ENCODE measurements around the gene PRICKLE1. TPM values are rescaled to one million over a fixed set of nuclear protein-coding genes. Genes with fewer than 3 reads are reported as not detected.

The PRICKLE1 gene
- total and polyA plus RNA-seq, 2 of the 13 experiments (the other 11 are each of a cell fraction or from before 2014, with no cell fraction given): not detected

- H3K9me3 ChIP-seq (ENCODE audit: low read length): no peaks in the 10 kb centered on the region
- H3K27me3 ChIP-seq (ENCODE audit: control insufficient read depth in 1 of 2, insufficient read depth in 2 of 2, low read length in 2 of 2): peaks cover 0 to 13% of the 10 kb centered on the region in 2 experiments; a peak in 2 of 5 replicates
- ATAC-seq (no peak), FAIRE-seq (no peak), DNase-seq (ENCODE audit: low spot score) (no peak)
- WGBS (ENCODE audit: low lambda C conversion rate): 0% methylated on average over 5 of the region's 5 CpGs
- no peak overlapping the region for H2AFZ ChIP-seq (ENCODE audit: low read length)
- in situ Hi-C loops (cut with HindIII; ENCODE audit: extremely low pct_ligation_motif_present, low pct_unique_long_range_greater_than_20kb) (no loop called here), intact Hi-C loops (cut with micrococcal nuclease; ENCODE audit: unreplicated experiment) (no loop called here)
- H3K9ac ChIP-seq (ENCODE audit: insufficient read depth, low read depth, low read length): no peak overlapping the region
- no peak overlapping the region for H3K4me2 ChIP-seq (ENCODE audit: low read depth, low read length)
- no TSS peak for BruUV-seq (replicated peaks)
- no peak overlapping the region for H3K4me3 ChIP-seq (replicated peaks in 1 of 3; ENCODE audit: insufficient read depth in 1 of 3, low read depth in 2 of 3, low read length in 3 of 3)
- ChIA-PET CTCF (ENCODE audit: low intra/inter-chr PET ratio, low total read pairs) (no interaction called here), POLR2A (no interaction called here)
- TF ChIP-seq SRF (IDR thresholded peaks at IDR 0.05; ENCODE audit: low read depth, low read length): no peak
- no peak for TF ChIP-seq HDAC1 (CRISPR knock-in tag; IDR thresholded peaks at IDR 0.05)
- no peak for TF ChIP-seq SOX13 (IDR thresholded peaks at IDR 0.05)
- TF ChIP-seq SOX13 (CRISPR knock-in tag; conservative IDR thresholded peaks at IDR 0.05 in 1 of 2, IDR thresholded peaks at IDR 0.05 in 1 of 2): no peak
- TF ChIP-seq NR2C2 (CRISPR knock-in tag; IDR thresholded peaks at IDR 0.05; ENCODE audit: borderline replicate concordance): no peak
- no peak for TF ChIP-seq ZNF180 (CRISPR knock-in tag; IDR thresholded peaks at IDR 0.05; ENCODE audit: borderline replicate concordance, low read depth)
- TF ChIP-seq SP4 (CRISPR knock-in tag; IDR thresholded peaks at IDR 0.05): no peak
- no peak for TF ChIP-seq ZNF235 (CRISPR knock-in tag; IDR thresholded peaks at IDR 0.05; ENCODE audit: borderline replicate concordance)
- TF ChIP-seq ATAD3A (CRISPR knock-in tag; IDR thresholded peaks at IDR 0.05): no peak
- TF ChIP-seq NR1H2 (CRISPR knock-in tag; IDR thresholded peaks at IDR 0.05; ENCODE audit: borderline replicate concordance, low read depth): no peak
- TF ChIP-seq, protein P1, sequence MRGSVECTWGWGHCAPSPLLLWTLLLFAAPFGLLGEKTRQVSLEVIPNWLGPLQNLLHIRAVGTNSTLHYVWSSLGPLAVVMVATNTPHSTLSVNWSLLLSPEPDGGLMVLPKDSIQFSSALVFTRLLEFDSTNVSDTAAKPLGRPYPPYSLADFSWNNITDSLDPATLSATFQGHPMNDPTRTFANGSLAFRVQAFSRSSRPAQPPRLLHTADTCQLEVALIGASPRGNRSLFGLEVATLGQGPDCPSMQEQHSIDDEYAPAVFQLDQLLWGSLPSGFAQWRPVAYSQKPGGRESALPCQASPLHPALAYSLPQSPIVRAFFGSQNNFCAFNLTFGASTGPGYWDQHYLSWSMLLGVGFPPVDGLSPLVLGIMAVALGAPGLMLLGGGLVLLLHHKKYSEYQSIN (CRISPR knock-in tag; IDR thresholded peaks at IDR 0.05; ENCODE audit: borderline replicate concordance): no peak
- TF ChIP-seq, protein P2, sequence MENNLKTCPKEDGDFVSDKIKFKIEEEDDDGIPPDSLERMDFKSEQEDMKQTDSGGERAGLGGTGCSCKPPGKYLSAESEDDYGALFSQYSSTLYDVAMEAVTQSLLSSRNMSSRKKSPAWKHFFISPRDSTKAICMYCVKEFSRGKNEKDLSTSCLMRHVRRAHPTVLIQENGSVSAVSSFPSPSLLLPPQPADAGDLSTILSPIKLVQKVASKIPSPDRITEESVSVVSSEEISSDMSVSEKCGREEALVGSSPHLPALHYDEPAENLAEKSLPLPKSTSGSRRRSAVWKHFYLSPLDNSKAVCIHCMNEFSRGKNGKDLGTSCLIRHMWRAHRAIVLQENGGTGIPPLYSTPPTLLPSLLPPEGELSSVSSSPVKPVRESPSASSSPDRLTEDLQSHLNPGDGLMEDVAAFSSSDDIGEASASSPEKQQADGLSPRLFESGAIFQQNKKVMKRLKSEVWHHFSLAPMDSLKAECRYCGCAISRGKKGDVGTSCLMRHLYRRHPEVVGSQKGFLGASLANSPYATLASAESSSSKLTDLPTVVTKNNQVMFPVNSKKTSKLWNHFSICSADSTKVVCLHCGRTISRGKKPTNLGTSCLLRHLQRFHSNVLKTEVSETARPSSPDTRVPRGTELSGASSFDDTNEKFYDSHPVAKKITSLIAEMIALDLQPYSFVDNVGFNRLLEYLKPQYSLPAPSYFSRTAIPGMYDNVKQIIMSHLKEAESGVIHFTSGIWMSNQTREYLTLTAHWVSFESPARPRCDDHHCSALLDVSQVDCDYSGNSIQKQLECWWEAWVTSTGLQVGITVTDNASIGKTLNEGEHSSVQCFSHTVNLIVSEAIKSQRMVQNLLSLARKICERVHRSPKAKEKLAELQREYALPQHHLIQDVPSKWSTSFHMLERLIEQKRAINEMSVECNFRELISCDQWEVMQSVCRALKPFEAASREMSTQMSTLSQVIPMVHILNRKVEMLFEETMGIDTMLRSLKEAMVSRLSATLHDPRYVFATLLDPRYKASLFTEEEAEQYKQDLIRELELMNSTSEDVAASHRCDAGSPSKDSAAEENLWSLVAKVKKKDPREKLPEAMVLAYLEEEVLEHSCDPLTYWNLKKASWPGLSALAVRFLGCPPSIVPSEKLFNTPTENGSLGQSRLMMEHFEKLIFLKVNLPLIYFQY (CRISPR knock-in tag; IDR thresholded peaks at IDR 0.05; ENCODE audit: borderline replicate concordance): no peak
- no peak for TF ChIP-seq ZBTB20 (CRISPR knock-in tag; IDR thresholded peaks at IDR 0.05; ENCODE audit: borderline replicate concordance, low read depth)
- TF ChIP-seq ATF4 (CRISPR knock-in tag; IDR thresholded peaks at IDR 0.05): no peak
- TF ChIP-seq KLF15 (CRISPR knock-in tag; IDR thresholded peaks at IDR 0.05; ENCODE audit: borderline replicate concordance): no peak
- TF ChIP-seq, protein P3, sequence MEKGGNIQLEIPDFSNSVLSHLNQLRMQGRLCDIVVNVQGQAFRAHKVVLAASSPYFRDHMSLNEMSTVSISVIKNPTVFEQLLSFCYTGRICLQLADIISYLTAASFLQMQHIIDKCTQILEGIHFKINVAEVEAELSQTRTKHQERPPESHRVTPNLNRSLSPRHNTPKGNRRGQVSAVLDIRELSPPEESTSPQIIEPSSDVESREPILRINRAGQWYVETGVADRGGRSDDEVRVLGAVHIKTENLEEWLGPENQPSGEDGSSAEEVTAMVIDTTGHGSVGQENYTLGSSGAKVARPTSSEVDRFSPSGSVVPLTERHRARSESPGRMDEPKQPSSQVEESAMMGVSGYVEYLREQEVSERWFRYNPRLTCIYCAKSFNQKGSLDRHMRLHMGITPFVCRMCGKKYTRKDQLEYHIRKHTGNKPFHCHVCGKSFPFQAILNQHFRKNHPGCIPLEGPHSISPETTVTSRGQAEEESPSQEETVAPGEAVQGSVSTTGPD (CRISPR knock-in tag; IDR thresholded peaks at IDR 0.05): no peak
- no peaks in the 10 kb centered on the region for H3K79me2 ChIP-seq (ENCODE audit: insufficient read depth, low read length)
- H3K36me3 ChIP-seq (replicated peaks in 1 of 2; ENCODE audit: control insufficient read depth in 1 of 2, insufficient read depth in 2 of 2, low read length in 2 of 2): no peaks in the 10 kb centered on the region
- H3K4me1 ChIP-seq (ENCODE audit: insufficient read depth, low read length): peaks cover 5% of the 10 kb centered on the region
- H3K27ac ChIP-seq (ENCODE audit: extremely low read length, insufficient read depth, low read length): no peak overlapping the region
- no peaks in the 10 kb centered on the region for H4K20me1 ChIP-seq (ENCODE audit: insufficient read depth, low read length)
These were observed 7.0 kb downstream of the PRICKLE1 start for GRCh38 chr12:42582498-42582897.
